IPS DF 4.7 (cell line): ENCODE measurements around the gene UGT1A8.
"Not testable (repeated sequence)": the region's sequence is repeated elsewhere in the genome, so short reads cannot be mapped to it uniquely, and the experiment has no call there.

Experiments used
- DNase-seq: peaks from one replicate; pipeline ENCODE4 v3.0.0-alpha.2; 2013; ENCODE audit warnings: low spot score; ENCODE audit errors: extremely low read depth

Gene UGT1A8

DNA sequence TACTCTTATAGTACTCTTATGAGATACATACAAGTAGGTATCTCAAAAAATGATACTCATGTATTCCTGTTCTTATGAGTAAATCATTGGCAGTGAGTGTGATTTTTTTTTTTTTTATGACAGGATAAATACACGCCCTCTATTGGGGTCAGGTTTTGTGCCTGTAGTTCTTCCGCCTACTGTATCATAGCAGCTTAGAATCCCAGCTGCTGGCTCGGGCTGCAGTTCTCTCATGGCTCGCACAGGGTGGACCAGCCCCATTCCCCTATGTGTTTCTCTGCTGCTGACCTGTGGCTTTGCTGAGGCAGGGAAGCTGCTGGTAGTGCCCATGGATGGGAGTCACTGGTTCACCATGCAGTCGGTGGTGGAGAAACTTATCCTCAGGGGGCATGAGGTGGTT lies at the start of gene UGT1A8:
TSS of gene UGT1A8 (plus strand) at position 158 of the 400 bp plus-strand sequence. CDS start at position 233, 75 bp downstream.
- not testable (repeated sequence) for DNase-seq

- no peak for DNase-seq
These were observed 46.4 kb upstream of the UGT1A8 start for GRCh38 chr2:233571001-233571400.

GRCh38 chr2:233571462-233571861 lies 46.0 kb upstream of the UGT1A8 start:
- no peak for DNase-seq

GRCh38 chr2:233572468-233572867 lies 45.0 kb upstream of the UGT1A8 start:
- no peak for DNase-seq

- DNase-seq = not testable (repeated sequence)
These were observed 40.1 kb upstream of the UGT1A8 start for GRCh38 chr2:233577341-233577740.

GRCh38 chr2:233583217-233583965 lies 34.0 kb upstream of the UGT1A8 start:
- DNase-seq = not testable (repeated sequence)

- no peak for DNase-seq
These were observed 33.2 kb upstream of the UGT1A8 start for GRCh38 chr2:233584210-233584609.

- DNase-seq = no peak
These were observed 29.0 kb upstream of the UGT1A8 start for GRCh38 chr2:233588400-233588799.

GRCh38 chr2:233592706-233593105 lies 24.7 kb upstream of the UGT1A8 start:
- DNase-seq = not testable (repeated sequence)

DNA sequence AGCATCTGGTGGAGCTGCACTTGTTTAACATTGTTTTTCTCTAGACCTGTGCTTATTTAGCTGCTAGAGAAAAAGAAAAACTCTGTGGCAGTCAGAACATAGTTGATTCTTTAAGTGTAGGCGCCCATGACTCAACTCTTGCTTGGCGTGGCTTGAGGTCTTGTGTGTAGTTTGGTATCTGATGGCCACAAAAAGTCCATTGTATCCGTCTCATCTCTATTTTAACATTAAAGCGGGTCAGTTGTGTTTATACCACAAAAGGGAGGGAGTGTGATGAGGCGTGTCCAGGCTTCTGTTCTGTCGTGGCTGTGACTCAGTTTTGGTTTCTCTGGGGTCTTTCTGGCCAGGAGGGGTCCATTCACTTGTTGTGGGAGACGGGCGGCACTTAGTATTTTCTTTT lies 24.2 kb upstream of the UGT1A8 start:
- no peak for DNase-seq

- no peak for DNase-seq
These were observed 19.9 kb upstream of the UGT1A8 start for GRCh38 chr2:233597522-233597921.

DNA sequence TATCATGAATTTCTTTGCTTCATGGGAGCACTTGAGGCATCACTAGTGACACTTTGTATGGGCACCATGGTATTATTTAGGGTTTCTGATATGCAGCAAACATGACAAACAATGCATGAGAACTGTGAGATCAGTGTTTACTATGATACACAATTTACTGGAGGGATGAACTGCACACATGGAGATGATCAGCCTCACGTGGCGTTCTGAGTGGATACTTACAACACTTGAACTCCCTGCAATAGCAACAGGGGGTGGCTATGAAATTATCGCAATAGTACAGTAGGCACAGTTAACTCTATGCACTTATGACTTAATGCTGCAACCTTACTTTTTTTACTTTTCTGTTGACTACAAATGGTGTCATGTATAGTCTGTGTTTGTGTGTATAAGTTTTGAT lies 18.5 kb upstream of the UGT1A8 start:
- no peak for DNase-seq

DNA sequence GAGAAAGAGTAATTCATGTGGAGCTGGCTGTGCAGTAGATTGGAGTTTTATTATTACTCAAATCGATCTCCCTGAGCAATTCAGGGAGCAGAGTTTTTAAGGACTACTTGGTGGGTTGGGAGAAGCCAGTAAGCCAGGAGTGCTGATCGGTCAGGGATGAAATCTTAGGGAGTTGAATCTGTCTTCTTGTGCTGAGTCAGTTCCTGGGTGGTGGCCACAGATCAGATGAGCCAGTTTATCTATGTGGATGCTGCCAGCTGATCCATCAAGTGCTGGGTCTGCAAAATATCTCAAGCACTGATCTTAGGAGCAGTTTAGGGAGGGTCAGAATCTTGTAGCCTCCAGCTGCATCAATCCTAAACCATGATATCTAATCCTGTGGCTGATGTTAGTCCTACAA lies 17.0 kb upstream of the UGT1A8 start:
- DNase-seq = no peak

- no peak for DNase-seq
These were observed 15.4 kb upstream of the UGT1A8 start for GRCh38 chr2:233602076-233602475.

- no peak for DNase-seq
These were observed 13.9 kb upstream of the UGT1A8 start for GRCh38 chr2:233603520-233603919.

GRCh38 chr2:233604826-233605225 lies 12.6 kb upstream of the UGT1A8 start:
- no peak for DNase-seq

DNA sequence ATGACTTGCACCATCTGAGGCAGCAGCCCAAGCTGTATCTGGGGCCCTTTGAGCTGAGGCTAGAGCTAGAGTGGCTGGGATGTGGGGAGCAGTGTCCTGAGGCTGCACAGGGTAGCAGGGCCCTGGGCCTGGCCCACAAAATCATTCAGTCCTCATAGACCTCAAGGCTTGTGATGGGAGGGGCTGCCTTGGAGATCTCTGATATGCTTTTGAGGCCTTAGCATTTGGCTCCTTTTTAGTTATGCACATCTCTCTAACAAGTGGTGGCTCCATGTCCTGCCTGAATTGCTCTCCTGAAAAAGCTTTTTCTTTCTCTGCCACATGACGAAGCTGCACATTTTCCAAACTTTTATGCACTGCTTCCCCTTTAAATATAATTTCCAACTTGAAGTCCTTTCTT lies 11.8 kb upstream of the UGT1A8 start:
- DNase-seq = no peak

DNA sequence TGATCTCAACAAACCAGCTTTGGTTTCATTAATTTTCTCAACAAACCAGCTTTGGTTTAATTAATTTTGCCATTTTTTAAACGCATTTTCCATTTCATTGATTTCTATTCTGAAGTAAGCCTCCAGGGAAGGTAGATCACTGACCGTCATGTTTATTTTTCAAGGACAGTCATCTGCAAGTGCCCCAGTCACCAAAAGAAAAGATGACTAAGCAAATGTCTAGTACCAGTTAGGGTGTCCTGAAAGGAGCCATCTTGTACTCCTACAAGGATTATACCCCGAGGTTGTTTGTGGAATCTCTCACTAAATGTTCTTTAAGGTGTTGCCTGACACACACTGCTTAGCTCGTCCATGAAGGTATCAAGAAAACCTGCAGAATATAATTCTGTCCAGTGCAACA lies 6.1 kb upstream of the UGT1A8 start:
- no peak for DNase-seq

DNA sequence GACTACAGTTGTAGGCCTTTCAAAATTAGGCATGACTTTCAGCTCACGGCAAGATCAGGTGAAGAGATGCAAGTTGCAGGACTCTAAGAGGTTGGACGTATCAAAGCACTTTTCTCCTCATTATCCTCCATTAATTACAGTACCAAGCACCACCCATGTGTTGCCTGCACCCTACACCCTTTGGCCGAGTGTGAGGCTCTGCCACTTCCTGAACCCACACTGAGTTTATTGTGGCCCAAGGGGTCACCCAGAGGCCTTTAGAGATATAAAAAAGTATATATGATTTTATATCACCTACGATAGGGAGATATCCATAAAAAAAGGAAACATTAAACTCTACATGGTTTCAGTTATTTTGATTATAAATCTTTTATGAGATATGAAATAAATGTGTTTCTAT lies 2.8 kb downstream of the UGT1A8 start:
- no peak for DNase-seq

DNA sequence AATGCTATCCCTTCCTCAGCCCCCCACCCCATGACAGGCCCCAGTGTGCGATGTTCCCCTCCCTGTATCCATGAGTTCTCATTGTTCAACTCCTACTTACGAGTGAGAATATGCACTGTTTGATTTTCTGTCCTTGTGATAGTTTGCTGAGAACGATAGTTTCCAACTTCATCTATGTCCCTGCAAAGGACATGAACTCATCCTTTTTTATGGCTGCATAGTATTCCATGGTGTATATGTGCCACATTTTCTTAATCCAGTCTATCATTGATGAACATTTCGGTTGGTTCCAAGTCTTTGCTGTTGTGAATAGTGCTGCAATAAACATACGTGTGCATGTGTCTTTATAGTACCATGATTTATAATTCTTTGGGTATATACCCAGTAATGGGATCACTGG lies 4.4 kb downstream of the UGT1A8 start:
- not testable (repeated sequence) for DNase-seq

DNA sequence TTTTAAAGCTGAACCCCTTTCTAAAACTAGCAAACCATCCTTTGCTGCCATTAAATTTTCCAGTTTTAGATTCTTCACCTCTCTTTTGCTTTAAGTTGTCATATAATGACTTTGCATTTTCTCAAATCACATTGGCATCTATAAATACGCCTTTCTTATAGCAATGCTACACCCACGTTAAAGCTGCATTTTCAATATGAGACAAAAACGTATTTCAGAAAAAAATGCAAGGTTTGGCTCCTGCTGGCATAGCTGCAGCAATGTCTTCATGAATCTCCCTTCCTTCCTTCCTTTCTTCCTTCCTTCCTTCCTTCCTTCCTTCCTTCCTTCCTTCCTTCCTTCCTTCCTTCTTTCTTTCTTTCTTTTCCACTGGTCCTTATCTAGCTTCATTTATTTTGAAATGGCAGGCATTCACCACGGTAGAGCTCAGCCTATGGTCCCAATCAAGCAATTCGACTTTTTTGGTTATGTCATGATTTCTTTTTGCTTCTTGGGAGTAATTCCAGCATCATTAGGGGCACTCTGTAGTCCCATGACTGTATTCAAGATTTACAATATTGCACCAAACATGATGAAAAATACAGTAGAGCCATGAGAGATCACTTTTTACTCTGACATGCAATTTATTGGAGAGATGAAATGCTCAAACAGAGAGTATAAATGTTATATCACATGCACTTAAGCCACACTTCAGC lies 10.0 kb downstream of the UGT1A8 start:
- DNase-seq = no peak

DNA sequence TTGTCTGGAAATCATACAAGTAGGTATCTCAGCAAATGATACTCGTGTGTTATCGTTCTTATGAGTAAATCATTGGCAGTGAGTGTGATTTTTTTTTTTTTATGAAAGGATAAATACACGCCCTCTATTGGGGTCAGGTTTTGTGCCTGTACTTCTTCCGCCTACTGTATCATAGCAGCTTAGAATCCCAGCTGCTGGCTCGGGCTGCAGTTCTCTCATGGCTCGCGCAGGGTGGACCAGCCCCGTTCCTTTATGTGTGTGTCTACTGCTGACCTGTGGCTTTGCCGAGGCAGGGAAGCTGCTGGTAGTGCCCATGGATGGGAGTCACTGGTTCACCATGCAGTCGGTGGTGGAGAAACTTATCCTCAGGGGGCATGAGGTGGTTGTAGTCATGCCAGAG lies 18.9 kb downstream of the UGT1A8 start, which contains the start of gene UGT1A10:
TSS of gene UGT1A10 (plus strand) at position 143 of the 400 bp plus-strand sequence. CDS start at position 218, 75 bp downstream.
- not testable (repeated sequence) for DNase-seq

- DNase-seq = no peak
These were observed 21.4 kb downstream of the UGT1A8 start for GRCh38 chr2:233638836-233639235.
